K562 (cell line): ENCODE measurements around the gene TSTD2.

ENCODE experiments used
- CTCF ChIP-seq, 3 experiments: IDR thresholded peaks in 2 of 3; conservative IDR thresholded peaks in 1 of 3; 2 replicates each; pipeline ENCODE4 v1.5.1; 2011 to 2012; ENCODE audit warnings: low read length in 3 of 3, mild to moderate bottlenecking in 3 of 3, control low read depth in 2 of 3, improper control_type of control experiment in 1 of 3, inconsistent platforms in 1 of 3, low read depth in 1 of 3, mixed read lengths in 1 of 3, moderate library complexity in 1 of 3; ENCODE audit not compliant: insufficient read depth in 2 of 3
- EP300 ChIP-seq: IDR thresholded peaks from 2 replicates; pipeline ENCODE4 v1.6.1; 2012; ENCODE audit warnings: low read length, improper control_type of control experiment
- EZH2 ChIP-seq: IDR thresholded peaks from 2 replicates; pipeline ENCODE4 v1.6.1; 2012; ENCODE audit warnings: low read depth, mild to moderate bottlenecking, inconsistent platforms, low read length, borderline replicate concordance
- KDM5B ChIP-seq: fragments of 200-600 bp; sonication (generic); IDR thresholded peaks from 2 replicates; pipeline ENCODE4 v1.6.1; 2012; ENCODE audit warnings: low read depth, mild to moderate bottlenecking, moderate library complexity, low read length, control low read depth, inconsistent platforms; ENCODE audit not compliant: insufficient replicate concordance
- KLF16 ChIP-seq: IDR thresholded peaks from 2 replicates; pipeline ENCODE4 v1.6.1; 2016; ENCODE audit warnings: antibody characterized with exemption
- NCOA2 ChIP-seq, 2 experiments: fragments of 450-650 bp; IDR thresholded peaks; 2 replicates each; pipeline ENCODE4 v1.6.1; 2018; ENCODE audit warnings: mild to moderate bottlenecking in 2 of 2, moderate library complexity in 1 of 2; ENCODE audit not compliant: partially characterized antibody in 2 of 2
- PHTF2 ChIP-seq: fragments of 250-450 bp; sonication (Bioruptor Pico); IDR thresholded peaks from 2 replicates; pipeline ENCODE4 v1.5.0; 2021; ENCODE audit warnings: mild to moderate bottlenecking
- POLR2AphosphoS5 ChIP-seq: IDR thresholded peaks from 2 replicates; pipeline ENCODE4 v1.6.1; 2011; ENCODE audit warnings: mild to moderate bottlenecking, low read depth, low read length, moderate library complexity; ENCODE audit not compliant: control insufficient read depth, insufficient read depth
- RBM22 ChIP-seq: fragments of 200-400 bp; formaldehyde crosslinking; IDR thresholded peaks from 2 replicates; pipeline ENCODE4 v1.6.1; 2018; ENCODE audit warnings: low read length, low read depth; ENCODE audit not compliant: poor library complexity, severe bottlenecking
- SRF ChIP-seq, 2 experiments: fragments of 250-450, 450-650 bp in 1 of 2; sonication (Bioruptor Pico) in 1 of 2; sonication (generic) in 1 of 2; formaldehyde crosslinking; IDR thresholded peaks; 2 replicates each; pipeline versions ENCODE4 v1.5.0 to v1.5.1; 2020 to 2022; ENCODE audit warnings: mild to moderate bottlenecking in 1 of 2, missing genetic modification reagents in 1 of 2
- ZNF143 ChIP-seq: sonication (generic); formaldehyde crosslinking; IDR thresholded peaks from 2 replicates; pipeline ENCODE4 v1.9.0; 2022; ENCODE audit warnings: mild to moderate bottlenecking, missing genetic modification reagents
- ZNF184 ChIP-seq: sonication (generic); formaldehyde crosslinking; IDR thresholded peaks from 2 replicates; pipeline ENCODE4 v1.5.0; 2020; ENCODE audit warnings: missing genetic modification reagents
- ZNF431 ChIP-seq: sonication (generic); formaldehyde crosslinking; IDR thresholded peaks from 2 replicates; pipeline ENCODE4 v1.8.0; 2022; ENCODE audit warnings: mild to moderate bottlenecking, missing genetic modification reagents
- ZNF507 ChIP-seq: conservative IDR thresholded peaks from 2 replicates; pipeline ENCODE4 v1.6.1; 2017; ENCODE audit warnings: missing genetic modification characterization, missing compliant biosample characterization

- TF ChIP-seq ZNF143 (no peak), ZNF184 (no peak), CTCF (IDR thresholded peaks at IDR 0.05 in 2 of 3, conservative IDR thresholded peaks at IDR 0.05 in 1 of 3; ENCODE audit: insufficient read depth in 2 of 3, low read depth in 1 of 3, low read length in 3 of 3) (no peak), SRF (CRISPR knock-in tag; IDR thresholded peaks at IDR 0.05) (no peak), EP300 (no peak), ZNF431 (no peak), POLR2AphosphoS5 (no peak), KDM5B (no peak), NCOA2 (IDR thresholded peaks at IDR 0.05; ENCODE audit: partially characterized antibody in 2 of 2) (no peak), ZNF507 (tag) (no peak), KLF16 (no peak), EZH2 (no peak), PHTF2 (no peak), RBM22 (no peak)
Observed at GRCh38 chr9:97567182-97567893, 65.8 kb downstream of the TSTD2 start.
